Measurements from ENCODE around the gene NSMCE1.

Gene NSMCE1

DNA sequence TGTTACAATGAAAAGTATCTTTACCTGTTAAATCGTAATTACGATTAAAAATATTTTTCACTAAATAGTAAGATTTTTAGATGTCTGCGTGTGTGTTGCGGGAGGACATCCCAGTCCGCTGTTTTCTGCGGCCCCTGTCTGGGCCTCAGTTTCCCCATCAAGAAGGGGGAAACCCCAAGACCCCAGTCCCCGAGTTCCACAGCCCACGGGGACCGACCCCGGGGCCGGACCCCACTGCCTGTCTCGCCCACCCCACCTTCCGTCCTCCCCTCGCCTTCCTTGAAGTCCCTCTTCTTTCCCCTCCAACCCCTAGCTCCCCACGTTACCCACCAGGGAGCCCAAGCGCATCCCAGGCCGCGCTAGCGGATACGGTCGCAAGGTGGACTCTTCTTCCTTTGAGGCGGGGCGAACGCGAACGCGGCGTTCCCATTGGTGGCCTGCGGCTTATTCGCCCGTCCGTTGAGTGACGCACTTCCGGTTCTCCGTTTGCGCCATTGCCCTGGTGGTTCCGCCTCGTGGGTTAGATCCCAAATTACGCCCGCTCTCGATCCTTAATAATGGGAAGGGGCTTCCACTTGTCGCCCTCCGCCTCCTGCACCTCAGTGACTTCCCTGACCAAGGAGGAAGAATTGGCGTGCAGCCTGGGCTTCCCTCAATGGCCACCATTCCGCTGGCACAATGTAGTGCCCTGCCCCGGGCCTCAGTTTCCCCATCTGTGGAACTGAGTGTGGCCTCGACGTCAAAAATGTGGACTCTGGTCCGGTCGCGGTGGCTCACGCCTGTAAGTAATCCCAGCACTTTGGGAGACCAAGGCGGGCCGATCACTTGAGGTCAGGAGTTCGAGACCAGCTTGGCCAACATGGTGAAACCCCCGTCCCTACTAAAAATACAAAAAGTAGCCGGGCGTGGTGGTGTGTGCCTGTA lies at the start of gene NSMCE1:
NSMCE1 (minus strand) TSS at position 397 of the 924 bp plus-strand sequence. CDS start 11,202 bp downstream, outside the sequence.
- DNase-seq, result peak; percentile 86

GRCh38 chr16:27317738-27318391 lies 49.3 kb upstream of the NSMCE1 start:
- DNase-seq, result no peak

- DNase-seq, result no peak
Observed at GRCh38 chr16:27317320-27317719, 48.7 kb upstream of the NSMCE1 start.

GRCh38 chr16:27316038-27316680 lies 47.6 kb upstream of the NSMCE1 start:
- DNase-seq, result no peak

DNA sequence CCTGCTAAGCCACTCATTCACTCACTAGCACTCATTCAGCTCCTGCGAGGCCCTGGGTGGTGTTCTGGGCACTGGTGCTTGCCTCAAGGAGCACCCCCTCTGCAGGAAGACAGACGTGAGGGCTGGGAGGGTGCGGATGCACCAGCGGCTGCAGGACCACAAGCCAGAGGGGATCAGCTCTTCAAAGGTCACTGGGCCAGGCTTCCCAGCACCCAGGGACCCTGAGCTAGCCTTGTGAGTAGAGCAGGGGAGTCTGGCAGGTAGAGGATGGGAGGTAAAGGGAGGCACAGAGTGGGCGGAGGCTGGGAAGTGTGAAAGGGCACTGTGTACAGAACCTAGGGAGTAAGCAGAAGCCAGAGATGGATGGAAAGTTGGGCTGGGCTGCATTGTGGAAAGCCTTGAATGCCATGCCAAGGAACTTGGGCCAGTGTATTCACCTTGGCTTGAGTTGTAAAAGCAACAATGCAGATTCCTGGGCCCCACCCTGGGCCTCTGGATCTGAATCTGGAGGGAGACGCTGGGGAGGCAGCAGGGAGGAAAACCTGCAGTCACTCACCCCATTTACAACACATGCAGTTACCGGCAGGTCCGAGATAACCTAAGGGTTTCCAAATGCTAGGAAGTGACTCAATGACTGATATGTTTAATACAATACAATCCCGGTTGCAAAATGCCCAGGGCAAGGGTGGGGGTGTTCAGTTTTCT lies 46.9 kb upstream of the NSMCE1 start:
- no peak for DNase-seq

DNA sequence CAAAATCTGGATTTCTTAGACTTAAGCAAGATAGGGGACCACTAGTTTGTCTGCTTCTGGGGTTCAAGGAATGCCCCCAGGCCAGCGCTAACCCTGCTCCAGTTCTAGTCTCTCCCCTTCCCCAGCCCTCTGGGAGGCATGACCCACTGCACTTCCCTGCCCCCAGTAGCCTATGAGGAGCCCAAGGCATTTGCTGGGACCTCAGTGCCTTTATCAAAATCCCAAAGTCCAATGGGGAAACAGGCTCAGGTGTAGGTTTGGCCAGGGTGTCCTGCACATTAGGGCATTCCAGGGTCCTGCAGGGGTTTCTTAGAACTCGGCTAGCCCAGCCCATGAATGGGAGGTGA lies 46.4 kb upstream of the NSMCE1 start:
- DNase-seq, result no peak

- DNase-seq, result no peak
Observed at GRCh38 chr16:27314161-27314723, 45.7 kb upstream of the NSMCE1 start.

DNA sequence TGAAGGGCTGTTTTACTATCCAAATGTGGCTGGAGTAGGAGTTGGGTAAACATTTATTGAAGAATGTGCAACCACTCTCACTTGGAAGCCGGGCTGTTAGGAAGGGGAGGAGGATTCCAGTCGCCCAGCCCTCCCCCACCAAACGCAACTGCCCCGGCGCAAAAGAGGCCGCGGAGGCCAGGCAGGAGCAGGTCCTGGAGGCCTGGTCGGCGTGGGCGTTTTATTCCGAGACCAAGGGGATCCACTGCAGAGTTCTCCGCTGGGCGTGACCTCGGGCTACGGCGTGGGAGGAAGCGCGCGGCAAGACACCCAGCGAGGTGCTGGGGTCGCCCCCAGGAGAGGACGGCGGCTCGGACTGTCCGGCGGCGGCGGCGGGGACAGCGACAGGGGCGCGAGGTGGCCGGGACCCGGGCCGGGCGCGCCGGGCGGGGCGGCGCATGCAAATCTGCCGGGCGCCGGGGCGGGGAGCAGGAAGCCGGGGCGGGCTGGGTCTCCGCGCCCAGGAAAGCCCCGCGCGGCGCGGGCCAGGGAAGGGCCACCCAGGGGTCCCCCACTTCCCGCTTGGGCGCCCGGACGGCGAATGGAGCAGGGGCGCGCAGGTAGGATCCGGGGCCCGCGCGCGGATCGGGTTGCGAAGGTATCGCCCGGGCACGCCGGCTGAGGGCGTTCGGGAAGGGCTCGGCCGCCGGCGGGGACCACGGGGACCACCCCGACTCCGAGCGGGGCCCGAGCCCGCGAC lies 45.0 kb upstream of the NSMCE1 start, which contains the start of gene IL4R:
IL4R (plus strand) TSS at position 553 of the 739 bp plus-strand sequence. CDS start 26,230 bp downstream, outside the sequence.
- peak; percentile 4 for DNase-seq

DNA sequence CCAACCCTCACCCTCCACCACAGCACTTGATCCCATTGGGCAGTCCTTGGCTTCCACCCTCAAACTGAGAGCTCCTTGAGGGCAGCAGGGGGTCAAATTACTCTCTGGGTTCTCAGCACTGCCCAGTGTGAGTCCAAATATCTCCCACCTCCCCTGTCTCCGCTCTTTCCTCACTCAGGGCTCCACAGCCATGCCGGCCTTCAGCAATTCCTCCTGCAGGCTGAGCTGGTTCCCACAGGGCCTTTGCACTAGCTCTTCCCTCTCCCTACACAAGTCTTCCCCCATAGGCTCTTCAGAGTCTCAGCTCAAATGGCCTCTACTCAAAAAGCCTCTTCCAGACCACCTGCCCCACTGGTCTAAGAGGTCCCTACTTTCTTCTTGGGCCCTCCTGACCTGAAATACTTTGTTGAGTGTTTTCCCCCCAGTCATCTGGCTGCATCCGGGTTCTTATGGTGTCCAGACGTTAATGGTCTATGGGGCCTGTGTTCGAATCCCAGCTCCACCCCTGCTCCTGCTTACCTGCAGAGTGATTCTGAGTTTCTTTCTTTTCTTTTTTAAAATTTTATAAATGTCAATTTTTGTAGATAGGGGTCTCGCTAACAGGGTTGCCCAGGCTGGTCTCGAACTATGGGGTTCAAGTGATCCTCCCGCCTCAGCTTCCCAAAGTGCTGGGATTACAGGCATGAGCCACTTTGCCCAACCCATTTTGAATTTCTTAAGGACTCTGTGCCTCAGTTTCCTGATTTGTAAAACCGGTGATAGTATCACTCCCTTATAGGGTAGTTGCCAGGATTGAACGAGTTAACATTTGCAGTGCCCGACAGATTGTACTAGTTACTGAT lies 44.2 kb upstream of the NSMCE1 start:
- no peak for DNase-seq

GRCh38 chr16:27311897-27312303 lies 43.3 kb upstream of the NSMCE1 start:
- DNase-seq, result no peak

GRCh38 chr16:27311448-27311830 lies 42.9 kb upstream of the NSMCE1 start:
- DNase-seq, result no peak

- DNase-seq, result no peak
Observed at GRCh38 chr16:27310576-27311447, 42.2 kb upstream of the NSMCE1 start.

DNA sequence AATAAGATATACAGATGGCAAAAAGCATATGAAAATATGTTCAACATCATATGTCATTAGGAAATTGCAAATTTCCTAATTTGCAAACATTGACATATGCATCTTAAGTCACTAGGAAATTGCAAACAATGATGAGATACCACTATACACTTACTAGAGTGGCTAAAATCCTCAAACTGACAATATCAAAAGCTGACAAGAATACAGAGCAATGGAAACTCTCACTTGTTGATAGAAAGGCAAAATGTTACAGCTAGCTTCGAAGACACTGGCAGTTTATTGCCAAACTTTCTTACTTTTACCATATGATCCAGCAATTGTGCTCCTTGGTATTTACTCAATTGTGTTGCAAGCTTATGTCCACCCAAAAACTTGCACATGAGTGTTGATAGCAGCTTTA lies 40.2 kb upstream of the NSMCE1 start:
- DNase-seq, result no peak

DNA sequence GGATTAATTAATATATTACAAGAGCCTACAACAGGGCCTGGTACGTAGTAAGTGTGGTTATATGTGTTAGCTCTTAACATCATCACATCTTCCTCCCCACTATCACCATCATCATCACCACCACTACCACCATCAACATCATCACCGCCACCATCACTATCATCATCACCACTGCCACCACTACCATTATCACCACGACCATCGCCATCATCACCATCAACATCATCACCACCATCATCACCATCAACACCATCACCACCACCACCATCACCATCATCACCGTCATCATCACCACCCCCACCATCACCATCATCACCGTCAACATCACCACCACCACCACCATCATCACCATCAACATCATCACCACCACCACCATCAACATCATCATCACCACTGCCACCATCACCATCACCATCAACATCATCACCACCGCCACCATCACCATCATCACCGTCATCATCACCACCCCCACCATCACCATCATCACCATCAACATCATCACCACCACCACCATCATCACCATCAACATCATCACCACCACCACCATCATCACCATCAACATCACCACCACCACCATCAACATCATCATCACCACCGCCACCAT lies 37.4 kb upstream of the NSMCE1 start:
- DNase-seq, result no peak

GRCh38 chr16:27304881-27305745 lies 36.5 kb upstream of the NSMCE1 start:
- DNase-seq, result no peak

DNA sequence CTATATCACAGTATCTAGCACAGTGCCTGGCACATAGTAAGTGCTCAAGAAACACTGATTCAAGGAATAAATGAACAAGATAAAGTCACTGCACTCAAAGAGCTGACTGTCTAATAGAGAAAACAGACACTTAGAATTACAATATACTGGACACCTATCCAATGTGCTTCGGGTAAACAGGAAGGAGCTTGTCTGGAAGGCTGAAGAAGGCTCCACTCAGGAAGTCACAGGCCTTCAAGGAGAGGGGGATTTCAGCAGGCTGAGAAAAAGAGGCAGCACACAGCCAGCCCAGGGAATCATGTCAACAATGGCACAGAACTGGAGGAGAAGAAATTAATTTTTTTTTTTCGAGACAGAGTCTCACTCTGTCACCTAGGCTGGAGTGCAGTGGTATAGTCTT lies 35.5 kb upstream of the NSMCE1 start:
- DNase-seq, result no peak

DNA sequence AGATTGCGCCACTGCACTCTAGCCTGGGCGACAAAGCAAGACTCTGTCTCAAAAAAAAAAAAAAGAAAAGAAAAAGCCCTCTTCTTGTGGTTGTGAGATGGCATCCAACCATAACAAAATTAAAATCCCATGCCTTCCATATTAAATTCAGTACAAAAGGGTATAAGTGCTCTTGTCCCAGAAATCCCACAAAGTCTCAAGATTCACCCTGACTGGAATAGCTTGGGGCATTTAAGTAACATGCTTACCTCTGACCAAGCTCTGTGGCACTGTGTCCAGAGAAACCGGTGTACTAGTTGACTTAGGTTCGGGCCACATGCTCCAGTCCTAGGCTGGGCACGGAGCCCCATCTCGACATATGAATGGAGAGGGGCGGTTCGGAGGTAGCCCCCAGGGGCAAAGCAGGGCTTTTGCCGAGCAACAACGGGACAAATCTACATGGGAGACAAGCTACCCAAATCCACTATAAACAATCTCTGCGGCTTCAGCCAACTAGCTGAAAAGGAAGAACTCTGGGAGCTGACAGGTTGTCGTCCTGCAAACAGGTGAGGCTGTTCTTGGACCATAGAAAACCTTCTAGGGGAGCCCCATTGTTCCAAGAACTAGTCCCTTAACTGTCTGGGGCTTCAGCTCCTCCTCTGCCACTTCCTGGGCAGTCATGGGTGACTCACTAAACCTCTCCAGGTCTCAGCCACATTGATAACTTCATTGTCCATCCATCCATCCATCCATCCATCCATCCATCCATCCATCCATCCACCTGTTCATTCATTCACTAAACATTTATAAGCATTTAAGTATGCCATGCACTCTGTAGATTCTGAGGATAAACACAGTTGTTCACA lies 34.9 kb upstream of the NSMCE1 start:
- DNase-seq, result no peak

Measured in DMS79 treated with DMSO at 0.1 percent for 48 hours (cell line).